HG03135 (cell line): ENCODE data around the gene RHNO1.

Experiments
- ATAC-seq: cut with Tn5 transposase; IDR thresholded peaks from one replicate; pipeline ENCODE4 v1.9.1; 2021; ENCODE audit warnings: mild to moderate bottlenecking, moderate library complexity; ENCODE audit not compliant: unreplicated experiment

The RHNO1 gene

DNA sequence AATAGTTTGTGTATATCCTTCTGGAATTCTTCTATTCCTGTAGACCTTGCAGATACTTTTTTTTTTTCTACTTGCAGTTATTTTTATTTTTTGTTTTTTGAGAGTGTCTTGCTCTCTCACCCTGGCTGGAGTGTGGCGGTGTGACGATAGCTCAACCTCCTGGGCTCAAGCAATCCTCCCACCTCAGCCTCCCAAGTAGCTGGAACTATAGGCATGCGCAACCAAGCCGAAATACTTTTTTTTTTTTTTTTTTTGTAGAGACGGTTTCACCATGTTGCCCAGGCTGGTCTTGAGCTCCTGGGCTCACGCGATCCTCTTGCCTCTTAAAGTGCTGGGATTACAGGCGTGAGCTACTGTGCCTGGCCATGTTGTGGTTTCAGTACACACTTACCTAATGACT is 23.6 kb downstream of the RHNO1 start:
- no peak for ATAC-seq

DNA sequence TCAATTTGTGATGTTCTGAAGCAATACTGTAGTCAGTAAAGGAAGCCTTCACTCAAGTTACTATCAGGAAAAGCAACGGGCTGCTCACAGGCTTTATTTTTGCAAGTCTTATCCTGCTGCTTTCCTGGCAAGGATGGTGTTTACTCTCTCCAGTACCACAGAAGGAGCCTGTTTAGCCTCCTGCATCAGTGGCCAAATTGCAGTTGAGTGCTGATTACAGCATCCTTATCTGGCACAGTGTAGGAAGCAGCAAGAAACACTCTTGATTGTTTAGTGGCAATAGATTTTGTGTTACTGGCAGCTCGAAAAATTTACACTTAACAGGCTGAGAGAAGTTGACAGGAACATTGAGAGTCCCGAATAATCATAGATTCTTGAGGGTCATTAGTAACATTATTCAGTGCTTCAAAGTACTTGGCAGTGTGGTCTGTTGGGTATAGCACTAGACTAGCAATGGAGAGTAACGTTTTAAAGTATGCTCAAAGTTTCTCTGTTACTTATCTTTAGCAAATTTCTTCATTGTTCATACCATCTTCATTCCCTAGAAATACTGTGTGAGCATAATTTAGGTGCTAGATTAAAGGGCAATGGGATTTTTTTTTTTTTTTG is 25.4 kb downstream of the RHNO1 start:
- ATAC-seq: no peak

DNA sequence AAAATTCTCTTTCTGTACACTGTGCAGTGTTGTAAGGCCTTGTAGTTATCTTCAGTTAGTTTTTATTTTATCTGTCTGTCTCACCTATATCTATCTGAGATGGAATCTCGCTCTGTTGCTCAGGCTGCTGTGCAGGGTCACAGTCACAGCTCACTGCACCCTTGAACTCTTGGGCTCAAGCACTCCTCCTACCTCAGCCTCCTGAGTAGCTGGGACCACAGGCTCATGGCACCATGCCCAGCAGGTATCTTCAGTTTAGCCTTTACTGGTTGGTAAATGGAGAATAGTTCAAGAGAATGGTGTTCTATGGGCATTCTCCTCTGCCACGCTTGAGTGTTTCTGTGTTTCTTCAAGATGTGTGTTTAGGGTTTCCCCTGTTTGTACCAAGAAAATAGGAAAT is 27.2 kb downstream of the RHNO1 start:
- ATAC-seq: no peak

DNA sequence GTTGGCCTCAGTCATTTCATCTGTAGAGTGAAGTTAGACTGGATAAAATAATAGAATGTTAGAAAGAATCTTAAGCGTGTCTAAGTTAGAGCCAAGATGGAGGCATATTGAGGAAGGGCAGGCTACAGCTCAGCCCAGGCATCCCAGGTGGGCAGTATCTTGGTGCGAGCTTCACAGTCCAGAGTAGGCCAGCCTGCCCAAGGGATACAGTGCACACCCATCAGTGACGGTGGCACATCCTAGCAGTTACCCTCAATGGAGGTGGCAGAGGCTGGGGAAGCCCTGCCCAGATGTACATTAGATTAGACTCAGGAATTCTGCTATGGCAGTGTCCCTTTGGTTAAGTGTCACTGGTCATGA is 35.2 kb downstream of the RHNO1 start:
- no peak for ATAC-seq

GRCh38 chr12:2919249-2919648 is 42.2 kb downstream of the RHNO1 start:
- ATAC-seq: no peak

DNA sequence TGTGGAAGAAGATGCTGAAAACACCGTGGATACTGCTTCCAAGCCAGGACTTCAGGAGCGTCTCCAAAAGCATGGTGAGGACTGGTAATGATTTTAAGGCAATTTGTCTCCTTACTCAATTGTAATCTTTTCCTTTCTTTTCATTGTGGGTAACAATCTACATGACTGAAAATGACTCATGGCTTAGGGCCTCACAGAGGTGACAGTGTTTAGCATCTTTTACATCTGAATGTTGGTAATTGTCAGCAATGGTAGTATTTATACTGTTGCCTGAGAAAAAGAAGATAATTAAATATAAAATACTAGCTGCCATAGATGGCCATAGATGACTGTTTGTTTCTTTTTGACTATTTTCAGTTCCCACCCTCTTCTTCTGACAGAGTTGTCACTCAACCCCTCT is 45.3 kb downstream of the RHNO1 start:
- no peak for ATAC-seq

GRCh38 chr12:2923057-2923456 is 46.0 kb downstream of the RHNO1 start:
- ATAC-seq: no peak

GRCh38 chr12:2924019-2924418 is 47.0 kb downstream of the RHNO1 start:
- ATAC-seq: no peak

DNA sequence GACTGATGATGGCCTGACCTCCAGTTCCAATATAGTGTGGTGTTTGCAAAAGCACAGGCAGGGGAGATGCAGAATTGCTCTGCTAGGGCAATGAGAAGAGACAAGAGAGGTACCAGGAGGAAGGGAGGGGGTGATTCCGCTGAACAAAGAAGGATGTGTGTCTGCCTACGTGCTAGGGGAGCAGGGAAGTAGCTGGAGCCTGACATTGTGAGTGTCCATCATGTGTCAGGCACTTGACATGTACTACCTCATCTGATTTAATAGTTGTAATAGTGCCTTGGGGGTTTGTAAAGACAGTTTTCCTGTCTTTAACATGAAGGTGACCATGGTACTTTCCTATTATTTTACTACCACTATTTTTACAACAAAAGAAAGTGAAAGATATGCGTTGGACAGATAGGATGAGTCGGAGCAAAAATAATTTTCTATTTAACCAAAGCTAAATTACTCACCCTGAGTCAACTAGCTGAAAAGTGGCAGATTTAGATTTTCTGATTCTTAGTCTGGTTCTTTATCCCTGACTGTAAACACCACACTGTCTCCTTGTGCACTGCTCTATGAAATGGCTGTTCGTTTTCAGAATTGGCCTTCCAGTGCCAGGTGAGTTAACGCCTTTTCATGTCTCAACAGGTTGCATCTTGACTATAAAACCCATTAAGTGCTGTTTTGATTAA is 48.4 kb downstream of the RHNO1 start:
- ATAC-seq: no peak

- no peak for ATAC-seq
Measured at GRCh38 chr12:2930865-2931264, 53.8 kb downstream of the RHNO1 start.

- no peak for ATAC-seq
Measured at GRCh38 chr12:2933586-2933985, 56.6 kb downstream of the RHNO1 start.

DNA sequence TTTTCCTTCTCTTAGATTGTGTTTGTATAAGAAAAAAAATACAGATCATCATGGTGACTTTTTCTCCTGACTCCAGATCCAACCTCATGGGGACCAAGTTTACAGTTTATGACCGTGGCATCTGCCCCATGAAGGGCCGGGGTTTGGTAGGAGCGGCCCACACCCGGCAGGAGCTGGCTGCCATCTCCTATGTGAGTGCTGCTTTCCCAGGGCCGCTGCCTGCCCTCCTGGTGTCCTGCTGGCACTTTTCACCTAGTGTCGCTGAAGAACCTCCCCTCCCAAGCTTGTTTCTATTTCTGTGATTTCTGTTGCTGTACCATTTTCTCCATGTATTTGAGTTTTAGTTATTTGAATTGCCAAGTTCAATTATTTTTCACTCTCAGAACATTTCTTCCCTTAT is 57.3 kb downstream of the RHNO1 start:
- no peak for ATAC-seq

DNA sequence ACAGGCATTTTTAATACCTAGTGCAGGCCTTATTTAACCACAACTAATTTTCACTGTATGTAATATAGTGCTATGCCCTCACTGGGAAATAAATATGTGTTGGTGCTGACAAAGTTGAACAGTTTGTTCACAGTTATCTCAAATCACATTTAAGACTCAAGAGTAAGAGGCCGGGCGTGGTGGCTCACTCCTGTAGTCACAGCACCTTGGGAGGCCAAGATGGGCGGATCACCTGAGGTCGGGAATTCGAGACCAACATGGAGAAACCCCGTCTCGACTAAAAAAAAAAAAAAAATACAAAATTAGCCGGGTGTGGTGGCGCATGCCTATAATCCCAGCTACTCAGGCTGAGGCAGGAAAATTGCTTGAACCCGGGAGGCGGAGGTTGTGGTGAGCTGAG is 59.3 kb downstream of the RHNO1 start:
- no peak for ATAC-seq

DNA sequence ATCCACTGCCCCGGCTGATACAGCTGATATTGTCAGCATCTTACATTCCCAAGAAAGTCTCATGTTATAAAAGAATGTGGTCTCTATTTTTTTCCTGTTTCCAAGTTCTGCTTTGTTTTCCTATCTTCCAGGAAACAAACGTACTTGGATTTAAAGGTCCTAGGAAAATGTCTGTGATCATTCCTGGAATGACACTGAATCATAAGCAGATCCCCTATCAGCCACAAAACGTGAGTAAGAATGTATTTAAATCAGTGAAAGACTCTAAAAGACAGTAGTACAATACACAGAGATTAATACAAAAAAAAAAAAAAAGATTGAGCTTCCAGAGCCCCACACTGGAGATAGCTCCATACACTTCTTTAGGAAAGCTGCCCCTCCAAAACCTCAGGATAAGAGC is 60.5 kb downstream of the RHNO1 start:
- ATAC-seq: no peak
